Osteocyte (in vitro differentiated cells): ENCODE data around the gene RNF212. TPM values are rescaled to one million over a fixed set of nuclear protein-coding genes. Genes with fewer than 3 reads are reported as not detected.

Experiments used
- DNase-seq: peaks from one replicate; pipeline ENCODE4 v3.0.0; 2021; ENCODE audit warnings: mixed read lengths; ENCODE audit not compliant: unreplicated experiment; ENCODE audit errors: extremely low spot score
- H3K27ac Mint-ChIP-seq: one replicate; pipeline ENCODE4 v1.8.0; 2021; ENCODE audit warnings: mild to moderate bottlenecking, mixed read lengths; ENCODE audit not compliant: unreplicated experiment
- H3K27me3 Mint-ChIP-seq: one replicate; pipeline ENCODE4 v1.8.0; 2021; ENCODE audit warnings: mixed read lengths; ENCODE audit not compliant: unreplicated experiment
- H3K36me3 Mint-ChIP-seq: one replicate; pipeline ENCODE4 v1.8.0; 2021; ENCODE audit warnings: mixed read lengths; ENCODE audit not compliant: unreplicated experiment
- H3K4me1 Mint-ChIP-seq: one replicate; pipeline ENCODE4 v1.8.0; 2021; ENCODE audit warnings: mixed read lengths; ENCODE audit not compliant: unreplicated experiment
- H3K4me3 Mint-ChIP-seq: one replicate; pipeline ENCODE4 v1.8.0; 2021; ENCODE audit warnings: mild to moderate bottlenecking, moderate library complexity, mixed read lengths; ENCODE audit not compliant: unreplicated experiment
- H3K9me3 Mint-ChIP-seq: one replicate; pipeline ENCODE4 v1.8.0; 2021; ENCODE audit warnings: mixed read lengths; ENCODE audit not compliant: unreplicated experiment
- total RNA-seq: library from RNA; stranded (reverse); gene quantifications from 2 replicates; pipeline ENCODE4 v1.2.1, GENCODE V29; 2021
- TF ChIP-seq, protein P1 (sequence below): fragments of 200-600 bp; sonication (generic); IDR thresholded peaks from 2 replicates; pipeline ENCODE4 v1.5.0; 2021; ENCODE audit warnings: antibody characterized with exemption, mild to moderate bottlenecking, moderate library complexity

The RNF212 gene
- total RNA-seq, 1 donor from 2014 or later = 3.8 TPM

DNA sequence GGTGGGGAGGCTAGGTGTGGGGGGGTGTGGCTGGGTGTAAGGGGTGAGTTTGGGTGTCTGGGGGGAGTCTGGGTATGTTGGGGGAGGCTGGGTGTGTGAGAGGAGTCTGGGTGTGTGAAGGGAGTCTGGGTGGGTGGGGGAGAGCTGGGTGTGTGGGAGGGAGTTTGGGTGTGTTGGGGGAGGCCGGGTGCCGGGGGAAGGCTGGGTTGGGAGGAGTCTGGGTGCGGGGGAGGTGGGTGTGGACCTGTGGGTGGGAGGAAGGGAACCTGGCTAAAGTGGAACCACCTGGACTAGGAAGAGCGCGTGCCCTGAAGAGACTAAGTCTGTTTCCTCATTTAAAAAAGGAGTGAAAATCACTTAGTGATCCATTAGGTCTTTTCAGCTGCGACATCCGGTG lies 40.8 kb upstream of the RNF212 start:
- Mint-ChIP-seq H3K36me3 (no peaks in the 10 kb centered on the region), H3K4me3 (no peak overlapping the region), H3K27me3 (peaks cover 61% of the 10 kb centered on the region), H3K4me1 (peaks cover 4% of the 10 kb centered on the region), H3K9me3 (peaks cover 16% of the 10 kb centered on the region), H3K27ac (no peak overlapping the region)
- no peak for DNase-seq
- TF ChIP-seq, protein P1, sequence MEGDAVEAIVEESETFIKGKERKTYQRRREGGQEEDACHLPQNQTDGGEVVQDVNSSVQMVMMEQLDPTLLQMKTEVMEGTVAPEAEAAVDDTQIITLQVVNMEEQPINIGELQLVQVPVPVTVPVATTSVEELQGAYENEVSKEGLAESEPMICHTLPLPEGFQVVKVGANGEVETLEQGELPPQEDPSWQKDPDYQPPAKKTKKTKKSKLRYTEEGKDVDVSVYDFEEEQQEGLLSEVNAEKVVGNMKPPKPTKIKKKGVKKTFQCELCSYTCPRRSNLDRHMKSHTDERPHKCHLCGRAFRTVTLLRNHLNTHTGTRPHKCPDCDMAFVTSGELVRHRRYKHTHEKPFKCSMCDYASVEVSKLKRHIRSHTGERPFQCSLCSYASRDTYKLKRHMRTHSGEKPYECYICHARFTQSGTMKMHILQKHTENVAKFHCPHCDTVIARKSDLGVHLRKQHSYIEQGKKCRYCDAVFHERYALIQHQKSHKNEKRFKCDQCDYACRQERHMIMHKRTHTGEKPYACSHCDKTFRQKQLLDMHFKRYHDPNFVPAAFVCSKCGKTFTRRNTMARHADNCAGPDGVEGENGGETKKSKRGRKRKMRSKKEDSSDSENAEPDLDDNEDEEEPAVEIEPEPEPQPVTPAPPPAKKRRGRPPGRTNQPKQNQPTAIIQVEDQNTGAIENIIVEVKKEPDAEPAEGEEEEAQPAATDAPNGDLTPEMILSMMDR = no peak

DNA sequence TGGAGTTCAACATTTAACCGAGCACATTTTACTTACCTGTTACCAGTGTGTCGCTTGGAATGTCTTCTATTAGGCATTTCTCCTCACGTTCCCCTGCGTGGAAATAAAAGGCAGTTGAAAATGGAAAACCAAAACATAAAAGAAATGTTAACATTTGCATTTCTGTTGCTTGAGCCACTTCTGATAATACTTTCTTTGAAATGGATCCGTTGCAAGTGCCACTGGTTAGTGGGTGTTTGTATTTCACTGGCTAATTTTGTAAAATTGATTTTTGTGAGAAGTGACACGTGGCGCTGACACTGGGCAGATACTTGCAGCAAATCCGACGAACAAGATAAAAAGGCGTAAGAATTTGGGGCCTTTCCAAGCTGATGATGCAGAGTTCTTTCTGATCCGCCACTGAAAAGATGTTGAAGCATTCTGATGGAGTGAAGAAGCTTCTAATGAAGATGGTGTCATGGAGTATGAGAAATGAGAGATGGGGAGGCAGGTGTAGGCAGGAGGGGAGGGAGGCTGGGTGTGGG lies 40.3 kb upstream of the RNF212 start:
- Mint-ChIP-seq H3K27me3 (peaks cover 63% of the 10 kb centered on the region), H3K4me3 (no peak overlapping the region), H3K36me3 (no peaks in the 10 kb centered on the region), H3K9me3 (peaks cover 16% of the 10 kb centered on the region), H3K27ac (no peak overlapping the region), H3K4me1 (peaks cover 4% of the 10 kb centered on the region)
- TF ChIP-seq, protein P1 = no peak
- no peak for DNase-seq

DNA sequence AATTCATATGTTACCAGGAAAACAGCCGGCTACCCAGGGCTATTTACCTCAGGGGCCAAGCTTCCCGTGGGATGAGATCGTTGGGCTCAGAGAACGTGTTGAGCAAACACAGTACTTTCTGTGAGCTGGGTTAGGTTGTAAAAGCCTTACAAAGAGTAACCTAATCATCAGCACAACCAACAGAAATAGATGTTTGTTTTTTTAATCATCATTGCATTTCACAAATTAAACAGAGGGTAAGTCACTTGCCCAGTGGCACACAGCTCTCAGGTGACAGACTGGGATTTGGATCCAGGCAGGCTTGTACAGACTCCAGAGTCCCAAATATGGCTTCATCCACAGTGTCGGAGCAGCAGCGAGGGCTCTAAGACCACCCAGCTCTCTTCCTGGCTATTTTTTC lies 38.9 kb upstream of the RNF212 start:
- peaks cover 60% of the 10 kb centered on the region for H3K27me3 Mint-ChIP-seq
- H3K4me1 Mint-ChIP-seq = peaks cover 4% of the 10 kb centered on the region
- H3K27ac Mint-ChIP-seq = no peak overlapping the region
- no peak for DNase-seq
- TF ChIP-seq, protein P1 = no peak
- H3K36me3 Mint-ChIP-seq = no peaks in the 10 kb centered on the region
- peaks cover 2% of the 10 kb centered on the region for H3K9me3 Mint-ChIP-seq
- no peak overlapping the region for H3K4me3 Mint-ChIP-seq

DNA sequence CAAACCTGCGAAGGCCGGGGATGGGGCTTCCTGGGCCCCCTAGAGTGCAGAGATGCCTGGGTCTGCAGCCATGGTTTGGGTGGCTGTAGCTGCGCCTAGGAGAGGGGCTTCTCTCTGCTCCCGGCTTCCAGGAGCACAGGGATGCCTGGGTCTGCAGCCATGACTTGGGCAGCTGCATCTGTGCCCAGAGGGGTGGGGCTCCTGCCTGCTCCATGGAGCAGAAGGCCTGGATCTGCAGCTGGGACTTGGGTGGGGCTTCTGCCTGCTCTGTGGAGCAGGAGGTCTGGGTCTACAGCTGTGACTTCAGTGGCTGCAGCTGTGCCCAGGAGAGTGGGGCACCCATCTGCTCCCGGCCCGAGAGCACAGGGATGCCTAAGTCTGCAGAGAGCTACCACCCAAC lies 38.2 kb upstream of the RNF212 start:
- Mint-ChIP-seq H3K27me3 (peaks cover 59% of the 10 kb centered on the region), H3K4me3 (no peak overlapping the region), H3K27ac (no peak overlapping the region), H3K9me3 (no peaks in the 10 kb centered on the region), H3K4me1 (peaks cover 4% of the 10 kb centered on the region), H3K36me3 (no peaks in the 10 kb centered on the region)
- DNase-seq = no peak
- TF ChIP-seq, protein P1 = no peak

- TF ChIP-seq, protein P1 = no peak
- Mint-ChIP-seq H3K4me1 (peaks cover 4% of the 10 kb centered on the region), H3K9me3 (no peaks in the 10 kb centered on the region), H3K27ac (no peak overlapping the region), H3K4me3 (no peak overlapping the region), H3K27me3 (peaks cover 53% of the 10 kb centered on the region), H3K36me3 (no peaks in the 10 kb centered on the region)
- DNase-seq = no peak
Measured at GRCh38 chr4:1150875-1151274, 37.5 kb upstream of the RNF212 start.
